Measurements from ENCODE around the gene UPK3B. TPM values are rescaled to one million over a fixed set of nuclear protein-coding genes. Genes with fewer than 3 reads are reported as not detected.
A peak's percentile ranks its signal among the peaks of the same experiment; 100 is the strongest.

The UPK3B gene
- total and polyA plus RNA-seq, 9 of the 15 experiments (the other 6 are each of a cell fraction or from before 2014, with no cell fraction given) = not detected

DNA sequence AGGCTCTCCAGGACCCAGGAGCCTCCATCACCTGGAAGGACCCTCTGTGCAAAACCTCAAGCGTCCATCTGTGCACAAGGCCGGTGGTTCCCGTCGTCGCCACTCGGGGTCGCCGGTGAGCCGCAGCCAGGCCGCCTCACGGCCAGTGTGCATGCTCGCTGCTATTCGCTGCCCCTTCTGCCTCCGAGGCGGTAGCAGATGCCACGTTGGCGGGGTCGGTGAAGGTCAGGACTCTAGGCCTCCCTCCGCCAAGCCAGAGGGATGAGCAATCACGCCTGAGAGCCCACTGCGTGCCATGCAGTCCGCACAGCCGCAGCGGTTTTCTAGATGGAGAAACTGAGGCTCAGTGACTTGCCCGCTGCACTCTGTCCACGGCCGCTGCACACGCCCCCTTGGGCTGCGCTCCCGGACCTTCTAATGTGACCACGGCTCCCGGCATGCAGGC, 5.7 kb downstream of the UPK3B start (continued):
- TF ChIP-seq ZNF766 (CRISPR knock-in tag; conservative IDR thresholded peaks at IDR 0.05) = no peak
- no peak for TF ChIP-seq ZNF3 (CRISPR knock-in tag; IDR thresholded peaks at IDR 0.05)
- no peak for TF ChIP-seq NFIC (IDR thresholded peaks at IDR 0.05)
- TF ChIP-seq ZNF384 (IDR thresholded peaks at IDR 0.05; ENCODE audit: low read depth, low read length) = peak; percentile 65; the same call in 1 of the 2 replicates
- no peak for TF ChIP-seq ZNF696 (CRISPR knock-in tag; conservative IDR thresholded peaks at IDR 0.05)
- peak; percentile 35; the same call in 1 of the 2 replicates for TF ChIP-seq BHLHE40 (IDR thresholded peaks at IDR 0.05; ENCODE audit: low read length)
- no peak for TF ChIP-seq HDAC8 (tag; IDR thresholded peaks at IDR 0.05)
- TF ChIP-seq RCOR1 (IDR thresholded peaks at IDR 0.05; ENCODE audit: borderline replicate concordance in 1 of 2, low read depth in 2 of 2, low read length in 2 of 2) = peak in 1 of 2 experiments; percentile 39; a peak in 1 of 4 replicates
- TF ChIP-seq, protein P1, sequence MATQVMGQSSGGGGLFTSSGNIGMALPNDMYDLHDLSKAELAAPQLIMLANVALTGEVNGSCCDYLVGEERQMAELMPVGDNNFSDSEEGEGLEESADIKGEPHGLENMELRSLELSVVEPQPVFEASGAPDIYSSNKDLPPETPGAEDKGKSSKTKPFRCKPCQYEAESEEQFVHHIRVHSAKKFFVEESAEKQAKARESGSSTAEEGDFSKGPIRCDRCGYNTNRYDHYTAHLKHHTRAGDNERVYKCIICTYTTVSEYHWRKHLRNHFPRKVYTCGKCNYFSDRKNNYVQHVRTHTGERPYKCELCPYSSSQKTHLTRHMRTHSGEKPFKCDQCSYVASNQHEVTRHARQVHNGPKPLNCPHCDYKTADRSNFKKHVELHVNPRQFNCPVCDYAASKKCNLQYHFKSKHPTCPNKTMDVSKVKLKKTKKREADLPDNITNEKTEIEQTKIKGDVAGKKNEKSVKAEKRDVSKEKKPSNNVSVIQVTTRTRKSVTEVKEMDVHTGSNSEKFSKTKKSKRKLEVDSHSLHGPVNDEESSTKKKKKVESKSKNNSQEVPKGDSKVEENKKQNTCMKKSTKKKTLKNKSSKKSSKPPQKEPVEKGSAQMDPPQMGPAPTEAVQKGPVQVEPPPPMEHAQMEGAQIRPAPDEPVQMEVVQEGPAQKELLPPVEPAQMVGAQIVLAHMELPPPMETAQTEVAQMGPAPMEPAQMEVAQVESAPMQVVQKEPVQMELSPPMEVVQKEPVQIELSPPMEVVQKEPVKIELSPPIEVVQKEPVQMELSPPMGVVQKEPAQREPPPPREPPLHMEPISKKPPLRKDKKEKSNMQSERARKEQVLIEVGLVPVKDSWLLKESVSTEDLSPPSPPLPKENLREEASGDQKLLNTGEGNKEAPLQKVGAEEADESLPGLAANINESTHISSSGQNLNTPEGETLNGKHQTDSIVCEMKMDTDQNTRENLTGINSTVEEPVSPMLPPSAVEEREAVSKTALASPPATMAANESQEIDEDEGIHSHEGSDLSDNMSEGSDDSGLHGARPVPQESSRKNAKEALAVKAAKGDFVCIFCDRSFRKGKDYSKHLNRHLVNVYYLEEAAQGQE (IDR thresholded peaks at IDR 0.05; ENCODE audit: borderline replicate concordance) = peak; percentile 72
- TF ChIP-seq, protein P1 (CRISPR knock-in tag; IDR thresholded peaks at IDR 0.05; ENCODE audit: low read depth) = no peak
- peak; percentile 60; the same call in 1 of the 2 replicates for TF ChIP-seq RB1 (IDR thresholded peaks at IDR 0.05; ENCODE audit: low read depth)
- no peak for TF ChIP-seq CAMTA2 (CRISPR knock-in tag; conservative IDR thresholded peaks at IDR 0.05)
- TF ChIP-seq ZKSCAN1 (IDR thresholded peaks at IDR 0.05; ENCODE audit: low read depth, low read length) = 0 out of 2 replicates have a peak, but pooled peaks have one; percentile 17
- no peak for TF ChIP-seq ZFPM2 (CRISPR knock-in tag; IDR thresholded peaks at IDR 0.05)
- peak; percentile 18; the same call in 1 of the 2 replicates for TF ChIP-seq MYC (IDR thresholded peaks at IDR 0.05; ENCODE audit: low read depth, low read length)
- TF ChIP-seq MYC (CRISPR knock-in tag; IDR thresholded peaks at IDR 0.05; ENCODE audit: borderline replicate concordance, low read depth) = no peak
- TF ChIP-seq TAF15 (IDR thresholded peaks at IDR 0.05; ENCODE audit: low read depth, low read length) = no peak
- no peak for TF ChIP-seq NR4A1 (CRISPR knock-in tag; IDR thresholded peaks at IDR 0.05)
- TF ChIP-seq NR4A1 (tag; IDR thresholded peaks at IDR 0.05) = no peak
- TF ChIP-seq, protein P2, sequence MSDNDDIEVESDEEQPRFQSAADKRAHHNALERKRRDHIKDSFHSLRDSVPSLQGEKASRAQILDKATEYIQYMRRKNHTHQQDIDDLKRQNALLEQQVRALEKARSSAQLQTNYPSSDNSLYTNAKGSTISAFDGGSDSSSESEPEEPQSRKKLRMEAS (CRISPR knock-in tag; IDR thresholded peaks at IDR 0.05) = peak; percentile 56
- TF ChIP-seq ZNF143 (CRISPR knock-in tag; IDR thresholded peaks at IDR 0.05) = 0 out of 2 replicates have a peak, but pooled peaks have one; percentile 21
- no peak for TF ChIP-seq CHCHD3 (CRISPR knock-in tag; IDR thresholded peaks at IDR 0.05)
- TF ChIP-seq HLTF (IDR thresholded peaks at IDR 0.05) = no peak

Data from K562 (cell line).